COLO668 (cell line): Measurements from ENCODE around the gene SAMMSON.

Experiments used
- DNase-seq: peaks from one replicate; lab custom pipeline; 2025; ENCODE audit not compliant: unreplicated experiment; lab: John Stamatoyannopoulos, UW

The SAMMSON gene

DNA sequence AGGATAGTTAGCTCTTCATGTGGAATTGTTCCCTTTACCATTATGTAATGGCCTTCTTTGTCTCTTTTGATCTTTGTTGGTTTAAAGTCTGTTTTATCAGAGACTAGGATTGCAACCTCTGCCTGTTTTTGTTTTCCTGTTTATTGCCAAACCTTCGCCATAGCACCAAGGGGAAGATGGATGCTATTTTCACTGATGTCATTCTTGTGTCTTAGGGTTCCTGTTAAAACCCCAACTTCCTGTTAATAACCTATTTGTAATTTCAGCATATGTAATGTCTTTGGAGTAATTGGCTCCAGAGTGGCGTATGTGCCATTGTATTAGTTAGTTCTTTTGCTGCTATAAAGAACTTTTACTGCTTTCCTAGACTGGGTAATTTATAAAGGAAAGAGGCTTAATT lies 10.8 kb downstream of the SAMMSON start:
- DNase-seq, result no peak

DNA sequence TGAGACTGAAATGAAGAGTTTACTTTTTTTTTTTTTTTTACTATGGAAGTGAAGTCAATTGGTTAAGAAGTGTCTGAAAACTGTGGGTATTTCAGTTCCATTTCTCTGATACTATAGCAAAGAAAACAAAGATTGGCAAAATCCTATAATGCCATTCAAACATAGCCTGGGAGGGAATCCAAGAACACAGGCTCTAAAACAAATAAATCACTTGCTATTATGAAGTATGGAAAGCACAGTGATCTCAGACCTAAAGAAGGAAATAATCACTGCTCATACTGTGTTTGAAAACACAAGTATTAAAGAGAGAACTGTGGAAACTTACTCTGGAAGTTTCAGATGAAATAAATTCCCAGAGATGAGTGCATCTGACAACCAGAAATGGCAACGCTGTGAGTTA lies 12.0 kb downstream of the SAMMSON start:
- no peak for DNase-seq

DNA sequence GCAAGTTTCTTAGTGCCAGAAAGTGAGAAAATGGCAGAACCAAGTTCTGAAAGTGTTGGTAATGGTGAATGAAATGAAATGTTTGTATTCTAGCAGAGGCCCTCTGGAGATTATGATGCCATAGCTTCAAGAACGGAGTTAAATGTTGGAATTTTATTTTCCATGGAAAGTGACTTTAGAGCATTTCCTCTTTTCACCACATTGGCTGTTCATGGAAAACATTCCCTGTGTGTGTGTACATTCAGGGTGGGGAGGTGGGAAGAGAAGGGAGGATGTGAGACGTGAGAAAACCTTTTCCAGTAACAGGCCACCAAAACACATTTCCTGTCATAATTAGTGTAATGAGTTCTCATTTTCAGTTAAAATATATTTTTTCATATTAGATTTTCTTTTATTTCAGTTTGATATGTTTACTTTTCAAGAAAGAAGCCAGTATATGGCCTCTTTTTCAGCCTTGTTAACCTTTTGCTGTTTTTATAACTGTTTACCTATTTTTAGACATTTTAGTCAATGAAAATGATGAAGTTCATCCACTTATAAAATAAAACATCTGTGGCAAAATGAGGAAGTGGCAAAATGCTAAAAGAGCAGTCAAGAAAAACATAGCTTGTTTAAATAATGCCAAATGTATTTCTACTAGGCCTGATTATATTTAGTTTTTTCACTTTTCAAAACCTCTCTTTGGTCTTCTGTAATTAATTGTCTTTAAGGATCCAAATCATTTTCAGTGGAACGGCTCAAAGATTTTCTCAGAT lies 21.6 kb downstream of the SAMMSON start:
- DNase-seq, result no peak

DNA sequence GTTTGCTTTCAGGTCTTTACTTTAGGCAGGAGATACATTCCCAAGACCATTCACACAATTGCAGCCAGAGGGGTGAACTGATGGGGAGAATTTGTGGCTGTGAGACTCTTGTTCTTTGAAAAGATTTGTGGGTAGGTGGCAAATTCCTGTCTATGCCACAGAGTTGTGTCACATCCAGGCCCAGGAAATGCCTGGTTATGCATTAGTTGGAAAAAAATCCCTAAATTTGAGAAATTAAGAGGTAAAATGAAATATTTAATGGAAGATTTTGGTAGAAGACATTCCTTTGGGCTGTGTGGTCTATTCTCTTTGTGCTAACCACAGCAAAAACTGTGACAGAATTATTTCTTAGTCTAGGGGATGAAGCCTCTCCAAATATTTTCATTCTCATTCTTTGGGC lies 28.8 kb downstream of the SAMMSON start:
- DNase-seq, result no peak

DNA sequence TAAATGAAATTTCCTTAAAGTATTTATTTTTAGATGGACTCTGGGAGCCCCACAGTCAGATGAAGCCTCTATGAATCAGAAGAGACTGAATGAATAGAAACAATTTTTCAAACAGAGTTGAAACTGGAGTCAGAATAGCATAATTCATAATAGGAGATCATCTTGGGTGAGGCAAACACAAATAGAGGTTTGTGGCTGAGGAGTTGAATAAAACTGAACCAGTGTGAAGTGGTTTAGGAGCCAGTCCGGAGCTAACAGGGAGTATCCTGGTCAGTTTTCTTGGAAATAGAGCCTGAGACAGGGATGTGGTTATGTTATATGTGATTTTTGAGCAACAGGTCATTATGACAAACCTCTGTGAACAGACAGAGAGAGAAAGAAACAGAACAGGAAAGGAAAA lies 39.2 kb downstream of the SAMMSON start:
- no peak for DNase-seq

DNA sequence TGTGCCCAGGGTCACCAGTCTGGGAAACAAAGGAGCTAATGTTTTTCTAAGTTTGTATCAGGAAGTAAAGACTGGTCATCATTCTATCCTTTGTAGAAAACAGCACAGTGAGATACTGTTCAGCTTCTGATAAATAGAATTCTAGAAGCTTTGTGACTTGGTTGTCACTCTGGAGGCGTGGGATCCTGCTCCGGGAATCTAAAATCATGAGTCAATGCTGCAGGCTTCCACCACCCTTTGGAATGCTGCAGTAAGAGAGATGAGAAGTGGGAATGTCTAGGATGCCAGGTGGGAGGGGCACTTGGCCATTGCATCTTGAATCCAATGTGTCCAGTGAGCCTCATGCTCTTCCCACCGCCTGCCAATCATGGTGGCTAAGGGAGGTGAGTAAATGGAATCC lies 40.9 kb downstream of the SAMMSON start:
- DNase-seq, result no peak

DNA sequence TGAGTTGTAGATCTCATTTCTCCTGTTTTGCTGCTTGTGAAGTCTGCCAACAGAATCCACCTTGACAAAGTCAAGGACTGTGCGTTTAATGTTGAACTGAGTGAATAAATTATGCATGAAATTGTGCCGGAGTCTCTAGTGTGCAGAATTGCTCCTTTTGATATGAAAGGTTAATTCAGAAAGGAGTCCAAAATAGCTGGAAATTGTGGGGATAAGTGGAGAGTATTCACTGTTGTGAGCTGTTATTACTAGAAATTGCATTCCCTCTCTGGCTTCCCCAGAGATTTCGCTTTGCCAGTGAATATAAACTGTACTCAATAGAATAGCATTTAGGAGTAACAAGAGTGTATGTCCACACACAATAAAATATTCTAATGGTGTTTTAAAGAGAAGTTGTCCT lies 43.1 kb downstream of the SAMMSON start:
- DNase-seq, result no peak

DNA sequence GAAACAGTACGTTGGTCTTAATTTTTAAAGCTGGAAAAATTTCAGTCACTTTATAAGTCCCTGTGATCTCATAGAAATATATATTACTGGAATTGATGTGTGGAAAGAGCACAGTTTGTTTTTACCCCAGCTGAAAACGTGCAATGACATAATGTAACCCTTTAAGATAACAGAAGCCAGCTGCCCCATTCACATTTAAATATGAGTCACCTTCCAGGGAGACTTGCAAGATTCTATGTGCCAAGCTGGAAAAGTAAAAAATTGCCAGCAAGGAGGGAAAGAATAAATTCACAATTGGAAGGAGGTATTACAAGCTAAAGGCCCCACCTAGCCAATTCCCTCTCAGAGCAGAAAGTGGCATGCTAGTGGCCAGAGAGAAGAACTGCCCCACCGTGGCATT lies 50.2 kb downstream of the SAMMSON start:
- DNase-seq, result no peak

DNA sequence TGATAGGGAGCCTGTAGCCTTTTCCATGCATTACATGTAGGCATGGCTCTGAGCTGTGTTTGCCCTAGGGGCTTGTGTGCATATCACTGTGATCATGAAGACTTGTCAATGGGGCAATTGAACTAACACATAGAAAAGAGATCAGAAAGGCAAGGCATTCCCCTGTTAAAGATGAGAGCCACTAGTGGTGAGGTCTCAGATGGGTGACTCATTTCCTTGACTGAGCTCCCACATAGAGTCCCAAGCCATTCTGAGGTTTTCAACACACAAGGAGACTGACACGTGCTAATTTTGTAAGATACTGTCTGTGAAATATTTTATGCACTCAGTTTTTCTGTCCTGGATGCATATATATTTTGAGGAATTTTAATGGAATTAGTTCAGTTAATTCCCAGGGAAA lies 53.8 kb downstream of the SAMMSON start:
- DNase-seq, result no peak

DNA sequence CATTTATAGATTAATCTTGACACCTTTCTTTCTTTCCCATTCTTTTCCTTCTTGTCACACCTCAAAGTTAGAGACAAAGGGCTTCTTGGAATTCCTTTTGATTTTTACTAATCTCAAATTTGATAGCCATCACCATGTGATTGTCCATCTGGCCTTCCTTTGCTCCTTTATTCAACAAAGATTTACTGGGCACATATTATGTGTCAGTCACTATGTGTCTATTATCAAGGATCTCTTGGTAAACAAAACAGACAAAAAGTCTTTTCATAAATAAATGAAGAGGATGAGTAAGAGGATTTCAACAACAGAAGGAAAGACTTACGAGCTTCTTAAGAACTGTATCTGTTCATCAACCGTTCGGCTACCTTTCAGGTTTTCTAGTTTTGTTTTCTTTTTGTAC lies 56.5 kb downstream of the SAMMSON start:
- DNase-seq, result no peak

DNA sequence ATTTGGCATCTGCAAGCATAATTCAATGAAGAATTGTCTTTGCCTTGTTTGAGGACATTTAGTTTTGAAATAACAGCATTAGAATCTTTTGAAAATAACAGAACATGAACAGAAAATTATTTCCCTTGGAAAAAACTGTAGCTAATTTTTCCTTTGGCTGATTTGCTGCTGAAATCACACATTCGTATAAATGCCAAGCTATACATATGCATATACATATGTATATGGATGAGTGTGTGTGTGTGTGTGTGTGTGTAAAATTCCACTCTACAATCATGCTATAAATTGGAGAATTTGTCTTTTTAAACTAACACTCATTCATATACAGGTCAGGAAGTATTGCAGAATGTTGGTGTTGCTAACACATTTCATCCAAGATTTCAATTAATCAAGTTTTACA lies 57.9 kb downstream of the SAMMSON start:
- no peak for DNase-seq

DNA sequence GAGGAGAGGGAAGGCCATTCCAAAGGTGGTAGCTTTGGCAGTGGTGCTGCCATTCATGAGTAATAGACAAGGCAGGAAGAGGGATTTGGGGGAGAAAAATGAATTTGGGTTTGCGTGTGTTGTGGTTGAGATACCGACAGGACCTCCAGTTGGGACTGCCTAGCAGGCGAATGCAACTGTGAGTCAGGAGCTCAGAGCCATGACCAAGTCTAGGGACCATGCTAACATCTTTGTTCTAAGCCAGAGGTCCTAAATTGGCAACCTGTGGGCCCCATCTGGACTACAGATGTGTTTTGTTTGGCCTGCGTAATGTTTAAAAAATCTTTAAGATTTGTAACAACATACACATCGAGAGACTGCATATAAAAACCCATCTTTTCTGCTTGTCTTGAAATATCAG lies 61.6 kb downstream of the SAMMSON start:
- no peak for DNase-seq

DNA sequence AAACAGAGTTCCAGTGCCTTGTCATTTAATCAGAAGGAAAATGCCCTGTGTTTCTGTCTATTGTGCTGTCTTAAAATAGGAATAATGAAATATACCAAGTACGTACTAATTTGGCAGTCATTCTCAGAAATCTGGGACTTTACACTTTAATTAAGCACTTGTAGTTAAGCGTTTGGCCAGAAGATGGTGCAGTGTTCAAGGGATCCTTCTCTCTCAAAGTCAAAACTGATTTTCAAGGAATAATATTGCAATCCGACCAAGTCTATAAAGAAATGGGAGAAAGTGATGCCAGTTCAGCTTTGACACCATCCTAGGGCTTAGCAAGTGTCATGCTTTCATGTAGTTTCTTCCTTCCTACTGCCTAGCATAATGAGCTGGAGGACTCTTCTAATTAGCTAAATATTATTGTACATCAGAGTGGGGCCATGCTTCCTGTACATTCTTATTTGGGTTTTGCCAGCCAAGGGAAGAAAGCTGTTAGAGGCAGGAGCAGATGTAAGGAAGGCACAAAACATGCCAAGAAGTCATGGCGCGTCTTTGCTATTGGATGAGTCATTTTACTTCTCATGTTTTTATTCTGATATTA lies 64.8 kb downstream of the SAMMSON start:
- no peak for DNase-seq

DNA sequence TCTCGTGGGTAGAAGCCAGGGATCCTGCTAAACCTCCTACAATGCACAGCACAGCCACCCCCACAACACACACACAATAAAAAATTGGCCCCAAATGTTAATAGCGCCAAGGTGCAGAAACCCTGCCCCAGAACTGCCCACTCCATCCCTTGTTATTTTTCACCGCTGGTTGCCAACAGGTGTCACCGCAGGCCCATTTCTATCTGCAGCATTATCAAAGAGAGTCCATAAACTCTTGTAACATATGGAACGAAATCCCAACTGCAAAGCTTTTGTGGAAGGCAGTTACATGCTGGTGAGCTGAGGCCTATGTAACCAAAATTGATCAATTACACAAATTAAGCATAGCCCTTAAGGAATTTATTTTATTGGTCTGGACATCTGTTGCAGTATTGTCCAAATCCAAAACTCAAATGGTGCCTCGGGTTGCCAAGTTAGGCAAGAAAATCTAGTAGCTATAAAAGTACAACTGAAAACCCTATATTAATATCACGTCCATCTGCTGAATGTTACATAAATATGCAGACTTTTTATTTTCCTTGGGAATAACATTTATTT lies 66.2 kb downstream of the SAMMSON start:
- DNase-seq, result no peak

DNA sequence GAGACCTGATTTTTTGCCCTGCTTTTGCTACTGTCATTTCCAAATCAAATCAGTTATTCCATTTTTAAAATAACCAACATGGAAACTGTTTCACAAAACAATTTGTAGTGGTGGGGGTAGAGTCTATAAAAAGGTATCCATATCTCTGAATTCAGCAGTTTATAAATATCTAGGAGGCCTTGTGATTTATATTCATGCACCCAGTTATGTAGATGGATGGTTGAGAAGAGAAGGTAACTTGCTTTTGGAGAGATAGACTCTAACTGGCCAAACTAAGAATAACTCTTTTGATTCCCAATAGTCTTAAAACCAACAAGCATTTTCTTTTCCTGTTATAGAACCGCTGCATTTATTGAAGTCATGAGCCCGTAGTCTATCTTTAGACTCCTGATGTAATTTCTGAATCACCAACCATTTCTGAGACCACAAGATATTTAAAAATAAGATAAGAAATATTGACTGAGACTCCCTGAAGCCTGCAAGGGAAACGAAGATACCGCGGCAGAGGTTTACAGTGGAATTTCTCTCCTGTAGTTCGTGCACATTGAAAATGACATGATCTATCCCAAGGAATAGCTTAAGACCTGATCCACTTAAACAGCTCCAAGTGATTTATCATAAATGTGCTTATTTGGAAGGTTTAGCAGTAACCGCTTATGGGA lies 68.5 kb downstream of the SAMMSON start:
- DNase-seq, result no peak

DNA sequence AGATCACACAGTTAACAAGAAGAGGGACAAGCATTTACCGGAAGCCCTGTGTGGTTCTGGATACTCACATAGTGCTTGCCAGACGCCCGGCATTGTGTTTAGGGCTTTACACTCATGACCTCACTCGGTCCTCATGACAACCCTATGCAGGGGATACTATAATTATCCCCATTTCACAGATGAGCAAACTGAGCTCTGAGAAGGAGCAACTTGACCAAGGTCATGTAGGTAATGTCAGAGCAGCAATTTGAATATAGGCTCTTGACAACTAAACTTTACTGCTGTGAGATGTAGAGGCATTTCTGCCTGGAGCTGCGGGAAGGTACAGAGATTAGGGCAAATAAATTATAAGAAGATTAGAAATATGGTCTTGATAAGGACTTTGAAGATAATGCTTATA lies 70.0 kb downstream of the SAMMSON start:
- no peak for DNase-seq

DNA sequence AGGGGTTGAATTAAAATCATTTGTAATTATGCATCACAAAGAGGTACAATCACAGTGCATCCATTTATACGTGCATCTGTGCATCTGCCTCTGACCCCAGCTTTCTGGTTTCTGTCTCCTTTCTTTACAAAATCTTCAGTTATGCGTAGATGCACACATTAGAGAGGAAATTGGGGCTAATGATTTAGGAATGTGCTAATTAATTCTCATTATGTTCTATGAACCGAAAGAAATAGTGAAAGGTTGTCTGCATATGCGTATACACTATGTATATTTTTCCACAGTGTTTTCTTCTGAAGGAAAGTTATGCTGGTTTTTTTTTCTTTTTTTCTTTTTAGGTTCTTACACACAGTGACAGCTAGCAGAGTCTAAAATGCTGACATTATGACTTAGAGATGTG lies 71.6 kb downstream of the SAMMSON start:
- DNase-seq, result no peak

DNA sequence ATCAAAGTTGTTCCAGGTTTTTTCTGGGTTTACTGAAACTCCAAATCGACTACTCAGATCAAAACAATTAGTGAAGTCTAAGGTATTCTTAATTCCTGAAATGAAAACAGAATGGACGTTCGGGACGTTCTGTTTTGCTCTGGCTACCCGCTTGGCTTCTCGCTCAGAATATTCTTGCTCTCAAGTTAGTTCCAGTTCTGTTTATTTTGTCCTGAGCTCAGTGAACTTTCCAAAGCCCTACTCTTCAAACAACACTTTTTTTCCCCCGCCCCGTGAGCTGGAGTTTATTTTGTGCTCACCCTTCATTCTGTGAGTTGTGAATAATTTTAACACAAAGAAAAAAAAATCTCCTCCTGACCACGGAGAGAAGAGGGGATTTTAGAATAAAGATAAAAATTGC lies 72.6 kb downstream of the SAMMSON start:
- no peak for DNase-seq

DNA sequence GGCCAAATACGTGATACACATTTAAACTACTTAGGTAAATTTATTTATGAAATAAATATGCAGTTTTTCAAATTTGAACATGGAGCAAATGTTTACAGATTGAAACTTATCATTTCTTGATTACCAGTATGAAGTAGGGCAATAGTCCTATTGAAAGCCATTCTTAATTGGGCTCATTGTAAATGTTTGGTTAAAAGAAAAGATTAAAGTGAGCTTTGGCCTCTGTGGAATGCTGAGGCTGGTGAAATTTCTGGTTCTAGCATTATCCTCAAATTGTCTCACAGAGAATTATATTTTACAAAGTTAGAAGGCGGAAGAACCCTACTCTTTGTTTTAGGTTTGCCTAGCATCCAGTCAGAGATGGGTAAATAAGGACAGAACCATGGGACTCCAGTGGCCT lies 73.2 kb downstream of the SAMMSON start:
- DNase-seq, result no peak

DNA sequence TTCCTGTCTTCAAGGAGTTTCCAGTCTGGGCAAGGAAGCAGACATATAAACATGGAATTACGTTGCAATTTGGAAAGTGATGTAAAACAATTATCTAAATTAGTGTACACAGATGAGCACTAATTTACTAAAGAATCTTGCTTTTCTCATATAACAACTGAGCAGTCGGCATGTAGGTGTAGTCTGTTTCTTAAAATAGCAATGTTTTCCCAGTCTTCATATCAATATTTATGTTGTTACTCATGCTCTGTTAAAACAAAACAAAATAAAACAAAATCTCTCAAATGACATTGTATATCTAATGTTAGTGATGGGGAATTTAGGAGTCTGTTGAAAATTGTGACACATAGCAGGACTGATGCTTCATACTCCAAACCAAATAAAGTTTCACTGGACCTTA lies 75.6 kb downstream of the SAMMSON start:
- DNase-seq, result no peak

DNA sequence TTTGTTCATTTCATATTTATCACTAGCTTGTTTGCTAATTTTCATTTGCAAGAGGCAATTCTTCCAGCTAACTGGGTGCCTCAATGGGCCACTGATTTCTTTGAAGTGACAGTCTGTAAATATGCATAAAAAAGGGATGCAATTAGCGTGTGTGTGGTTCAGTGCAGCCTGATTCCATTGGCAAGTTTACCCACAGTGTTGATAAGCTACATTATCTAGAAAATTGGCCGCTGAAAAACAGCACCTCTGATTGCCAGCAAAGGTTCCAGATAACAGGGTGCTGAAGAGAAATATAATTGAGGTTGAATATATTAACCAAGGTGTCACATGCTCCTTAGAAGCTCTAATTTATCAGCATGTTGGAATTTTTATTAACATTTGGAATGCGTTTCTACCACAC lies 76.9 kb downstream of the SAMMSON start:
- DNase-seq, result no peak

DNA sequence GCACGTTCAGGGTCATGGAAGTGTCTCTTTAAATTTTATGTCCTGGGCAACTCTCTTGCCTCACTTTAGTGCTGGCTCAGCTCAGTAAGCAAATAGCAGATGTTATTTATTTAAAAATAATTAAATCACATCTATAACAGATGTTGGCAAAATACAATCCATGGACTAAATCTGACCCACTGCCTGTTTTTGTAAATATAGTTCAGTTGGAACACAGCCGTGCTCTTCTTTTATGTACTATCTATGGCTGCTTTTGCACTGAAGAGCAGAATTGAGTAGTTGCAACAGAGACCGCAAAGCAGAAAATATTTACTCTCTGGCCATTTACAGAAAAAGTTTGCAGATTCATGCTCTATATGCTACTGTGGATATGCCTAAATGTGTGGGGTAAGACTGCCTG lies 79.2 kb downstream of the SAMMSON start:
- no peak for DNase-seq
